ENCODE measurements around the gene MSANTD1. TPM values are rescaled to one million over a fixed set of nuclear protein-coding genes. Genes with fewer than 3 reads are reported as not detected.

Gene MSANTD1
- polyA plus RNA-seq, 1 of the 3 experiments (the other 2 are of a cell fraction) = 0.15 TPM

- peak; percentile 18 for DNase-seq
- H3K79me2 ChIP-seq (ENCODE audit: insufficient read depth) = no peaks in the 10 kb centered on the region
- CTCF ChIA-PET = no interaction called here
- no peaks in the 10 kb centered on the region for H3K36me3 ChIP-seq (replicated peaks in 1 of 2; ENCODE audit: control insufficient read depth in 1 of 2, insufficient read depth in 2 of 2, low read length in 1 of 2)
- TF ChIP-seq POLR2AphosphoS5 (IDR thresholded peaks at IDR 0.05; ENCODE audit: low read depth, low read length) (no peak), USF2 (IDR thresholded peaks at IDR 0.05; ENCODE audit: borderline replicate concordance, low read depth, low read length) (no peak), EP300 (IDR thresholded peaks at IDR 0.05; ENCODE audit: borderline replicate concordance in 1 of 2, low read depth in 1 of 2, low read length in 1 of 2) (no peak), NFIC (IDR thresholded peaks at IDR 0.05; ENCODE audit: borderline replicate concordance) (no peak), YY1 (IDR thresholded peaks at IDR 0.05; ENCODE audit: low read depth) (no peak), CHD2 (IDR thresholded peaks at IDR 0.05; ENCODE audit: low read length, partially characterized antibody) (no peak), GATA2 (CRISPR knock-in tag; IDR thresholded peaks at IDR 0.05) (no peak), RAD21 (IDR thresholded peaks at IDR 0.05; ENCODE audit: low read length) (no peak), TAF1 (IDR thresholded peaks at IDR 0.05; ENCODE audit: borderline replicate concordance, low read depth, low read length) (no peak), PBX3 (IDR thresholded peaks at IDR 0.05) (no peak), MAX (IDR thresholded peaks at IDR 0.05; ENCODE audit: low read depth) (no peak), RXRA (IDR thresholded peaks at IDR 0.05; ENCODE audit: borderline replicate concordance, low read depth) (no peak), RCOR1 (IDR thresholded peaks at IDR 0.05; ENCODE audit: low read length) (no peak)
- no peak overlapping the region for H3K4me3 ChIP-seq (ENCODE audit: low read depth in 2 of 2, low read length in 1 of 2)
- H3K4me1 ChIP-seq (ENCODE audit: control insufficient read depth in 1 of 2, insufficient read depth in 2 of 2, low read depth in 1 of 2, low read length in 1 of 2) = no peaks in the 10 kb centered on the region; a peak in 1 of 4 replicates
- H3K27ac ChIP-seq (ENCODE audit: low read depth in 2 of 2, low read length in 1 of 2) = no peak overlapping the region
- WGBS (ENCODE audit: low lambda C conversion rate) = 80% methylated on average over 32 of the region's 38 CpGs
- H3K9ac ChIP-seq = no peak overlapping the region
- no peaks in the 10 kb centered on the region for H3K9me2 ChIP-seq
- H3K4me2 ChIP-seq = no peak overlapping the region
- H3F3A ChIP-seq (replicated peaks; ENCODE audit: insufficient read depth) = no peaks in the 10 kb centered on the region
- no peaks in the 10 kb centered on the region for H3K27me3 ChIP-seq (ENCODE audit: insufficient read depth)
- no peaks in the 10 kb centered on the region for H3K9me3 ChIP-seq
- H4K20me1 ChIP-seq (ENCODE audit: insufficient read depth) = no peaks in the 10 kb centered on the region
- POLR2A ChIA-PET = interaction anchor here (0.6 kb wide), 1 partner anchor 328 kb away, joined by 3 read pairs; no protein-coding TSS in a partner anchor
- H2AFZ ChIP-seq (ENCODE audit: low read depth) = no peak overlapping the region
Measured at GRCh38 chr4:3285558-3286334, 36.8 kb downstream of the MSANTD1 start.

GRCh38 chr4:3286335-3287175 lies 37.6 kb downstream of the MSANTD1 start:
- ChIA-PET POLR2A (no interaction called here), CTCF (no interaction called here)
- DNase-seq = no peak
- Histone ChIP-seq H3K4me1 (ENCODE audit: control insufficient read depth in 1 of 2, insufficient read depth in 2 of 2, low read depth in 1 of 2, low read length in 1 of 2) (peaks cover 5 to 6% of the 10 kb centered on the region in 2 experiments; a peak in 2 of 4 replicates), H3F3A (replicated peaks; ENCODE audit: insufficient read depth) (no peaks in the 10 kb centered on the region), H3K36me3 (replicated peaks in 1 of 2; ENCODE audit: control insufficient read depth in 1 of 2, insufficient read depth in 2 of 2, low read length in 1 of 2) (no peaks in the 10 kb centered on the region), H3K79me2 (ENCODE audit: insufficient read depth) (no peaks in the 10 kb centered on the region), H3K9me2 (no peaks in the 10 kb centered on the region), H3K4me3 (ENCODE audit: low read depth in 2 of 2, low read length in 1 of 2) (no peak overlapping the region), H3K9ac (no peak overlapping the region), H3K27me3 (ENCODE audit: insufficient read depth) (no peaks in the 10 kb centered on the region), H4K20me1 (ENCODE audit: insufficient read depth) (no peaks in the 10 kb centered on the region), H3K4me2 (no peak overlapping the region), H3K9me3 (no peaks in the 10 kb centered on the region), H3K27ac (ENCODE audit: low read depth in 2 of 2, low read length in 1 of 2) (no peak overlapping the region), H2AFZ (ENCODE audit: low read depth) (no peak overlapping the region)
- 89% methylated on average over 20 of the region's 32 CpGs for WGBS (ENCODE audit: low lambda C conversion rate)
- TF ChIP-seq CTCF (IDR thresholded peaks at IDR 0.05) = no peak
- no peak for TF ChIP-seq EZH2phosphoT487 (IDR thresholded peaks at IDR 0.05; ENCODE audit: borderline replicate concordance, low read depth)
- TF ChIP-seq CHD2 (IDR thresholded peaks at IDR 0.05; ENCODE audit: low read length, partially characterized antibody) = no peak
- TF ChIP-seq YY1 (IDR thresholded peaks at IDR 0.05; ENCODE audit: low read depth) = no peak
- TF ChIP-seq RXRA (IDR thresholded peaks at IDR 0.05; ENCODE audit: borderline replicate concordance, low read depth) = no peak
- TF ChIP-seq MEF2A (IDR thresholded peaks at IDR 0.05; ENCODE audit: borderline replicate concordance, low read depth) = no peak
- TF ChIP-seq POLR2AphosphoS5 (IDR thresholded peaks at IDR 0.05; ENCODE audit: low read depth, low read length) = no peak
